Measurements from ENCODE around the gene RHEX.
"Not testable (repeated sequence)": the region's sequence is repeated elsewhere in the genome, so short reads cannot be mapped to it uniquely, and the experiment has no call there.

The RHEX gene

GRCh38 chr1:206052919-206053610, at the start of gene RHEX:
RHEX (plus strand) TSS chr1:206053173; CDS start chr1:206097829, 44,656 bp downstream.
- H3K4me3 ChIP-seq; H3K4me1 ChIP-seq; intact Hi-C loops (cut with DNase I; ENCODE audit: low total_unique reads); H3K9me3 ChIP-seq; H3K27me3 ChIP-seq; H3K27ac ChIP-seq; H3K36me3 ChIP-seq; DNase-seq: not testable (repeated sequence)

GRCh38 chr1:206003854-206004800, 48.8 kb upstream of the RHEX start:
- intact Hi-C loops (cut with DNase I; ENCODE audit: low total_unique reads) = no loop called here
- no peaks in the 10 kb centered on the region for H3K9me3 ChIP-seq
- H3K27ac ChIP-seq = peak overlapping the region; percentile 69 to 72
- no peaks in the 10 kb centered on the region for H3K27me3 ChIP-seq
- no peak for TF ChIP-seq CTCF (IDR thresholded peaks at IDR 0.05)
- no peak for DNase-seq
- H3K4me1 ChIP-seq = peaks cover 0 to 33% (median 26%) of the 10 kb centered on the region in 4 donors
- H3K4me3 ChIP-seq = no peak overlapping the region
- H3K36me3 ChIP-seq = no peaks in the 10 kb centered on the region

GRCh38 chr1:206004826-206005225, 48.1 kb upstream of the RHEX start:
- no peak for TF ChIP-seq CTCF (IDR thresholded peaks at IDR 0.05)
- intact Hi-C loops (cut with DNase I; ENCODE audit: low total_unique reads) = no loop called here
- Histone ChIP-seq H3K27ac (no peak overlapping the region), H3K9me3 (no peaks in the 10 kb centered on the region), H3K4me1 (peaks cover 0 to 33% (median 26%) of the 10 kb centered on the region in 4 donors), H3K27me3 (no peaks in the 10 kb centered on the region), H3K4me3 (no peak overlapping the region), H3K36me3 (no peaks in the 10 kb centered on the region)
- no peak for DNase-seq

GRCh38 chr1:206005234-206005633, 47.7 kb upstream of the RHEX start:
- Histone ChIP-seq H3K36me3 (no peaks in the 10 kb centered on the region), H3K27ac (no peak overlapping the region), H3K4me3 (no peak overlapping the region), H3K9me3 (no peaks in the 10 kb centered on the region), H3K4me1 (peaks cover 0 to 33% (median 26%) of the 10 kb centered on the region in 4 donors), H3K27me3 (no peaks in the 10 kb centered on the region)
- intact Hi-C loops (cut with DNase I; ENCODE audit: low total_unique reads) = no loop called here
- no peak for TF ChIP-seq CTCF (IDR thresholded peaks at IDR 0.05)
- DNase-seq = no peak

- H3K4me3 ChIP-seq = no peak overlapping the region
- no peak for DNase-seq
- no peaks in the 10 kb centered on the region for H3K9me3 ChIP-seq
- peaks cover 0 to 30% (median 25%) of the 10 kb centered on the region in 4 donors for H3K4me1 ChIP-seq
- TF ChIP-seq CTCF (IDR thresholded peaks at IDR 0.05) = no peak
- no peak overlapping the region for H3K27ac ChIP-seq
- intact Hi-C loops (cut with DNase I; ENCODE audit: low total_unique reads) = no loop called here
- no peaks in the 10 kb centered on the region for H3K27me3 ChIP-seq
- H3K36me3 ChIP-seq = no peaks in the 10 kb centered on the region
Measured at GRCh38 chr1:206005778-206006180, 47.2 kb upstream of the RHEX start.

- peaks cover 0 to 22% (median 17%) of the 10 kb centered on the region in 4 donors for H3K4me1 ChIP-seq
- intact Hi-C loops (cut with DNase I; ENCODE audit: low total_unique reads) = no loop called here
Measured at GRCh38 chr1:206006946-206007345, 46.0 kb upstream of the RHEX start.

More at GRCh38 chr1:206006946-206007345, 46.0 kb upstream of the RHEX start:
- DNase-seq = no peak
- H3K27me3 ChIP-seq = peaks cover 0 to 2% of the 10 kb centered on the region in 2 donors
- H3K9me3 ChIP-seq = no peaks in the 10 kb centered on the region
- H3K36me3 ChIP-seq = no peaks in the 10 kb centered on the region
- no peak for TF ChIP-seq CTCF (IDR thresholded peaks at IDR 0.05)
- no peak overlapping the region for H3K27ac ChIP-seq
- H3K4me3 ChIP-seq = no peak overlapping the region

Measured in tibial artery (tissue), 4 donors.